Activated CD8-positive, alpha-beta T cell treated with anti-CD3 and anti-CD28 coated beads for 36 hours (primary cell): Measurements from ENCODE around the gene STK10. TPM values are rescaled to one million over a fixed set of nuclear protein-coding genes. Genes with fewer than 3 reads are reported as not detected.

ENCODE experiments used
- ATAC-seq: fragments of 200-7000 bp; cut with Tn5 transposase; one replicate; pipeline ENCODE4 v1.10.0; 2021; ENCODE audit warnings: mild to moderate bottlenecking, moderate library complexity
- CTCF ChIA-PET: fragments of 350-600 bp; sonication (Branson Sonifier 250); formaldehyde crosslinking; loops from one replicate; lab custom pipeline; 2021; ENCODE audit warnings: antibody characterized with exemption; lab: Charles Lee
- POLR2A ChIA-PET: fragments of 350-600 bp; sonication (Branson Sonifier 250); formaldehyde crosslinking; loops from one replicate; lab custom pipeline; 2021; ENCODE audit warnings: antibody characterized with exemption; lab: Charles Lee
- DNase-seq: peaks from one replicate; pipeline ENCODE4 v3.0.0-alpha.2; 2020
- H3K27ac Mint-ChIP-seq: one replicate; pipeline ENCODE4 v1.8.0; 2021; ENCODE audit warnings: mild to moderate bottlenecking, mixed read lengths
- H3K27me3 Mint-ChIP-seq: one replicate; pipeline ENCODE4 v1.8.0; 2021; ENCODE audit warnings: mixed read lengths
- H3K36me3 Mint-ChIP-seq: one replicate; pipeline ENCODE4 v1.8.0; 2021; ENCODE audit warnings: low read depth, mixed read lengths
- H3K4me1 Mint-ChIP-seq: one replicate; pipeline ENCODE4 v1.8.0; 2021; ENCODE audit warnings: low read depth, mixed read lengths
- H3K4me3 Mint-ChIP-seq: one replicate; pipeline ENCODE4 v1.8.0; 2021; ENCODE audit warnings: mild to moderate bottlenecking, moderate library complexity, mixed read lengths
- H3K9me3 Mint-ChIP-seq: one replicate; pipeline ENCODE4 v1.8.0; 2021; ENCODE audit warnings: mixed read lengths
- intact Hi-C: fragments of 100-400 bp; cut with micrococcal nuclease; formaldehyde crosslinking; loops from one replicate; pipeline ENCODE4 v1.10.0; 2022
- total RNA-seq, 2 experiments: library from RNA; stranded (reverse); gene quantifications; one replicate each; pipeline ENCODE4 v1.2.3, GENCODE V29; 2021
- TF ChIP-seq, protein P1 (sequence below): fragments of 200-600 bp; IDR thresholded peaks from one replicate; pipeline ENCODE4 v1.8.0; 2022; ENCODE audit warnings: antibody characterized with exemption, mild to moderate bottlenecking

The STK10 gene
- total RNA-seq, 2 experiments from 2014 or later = 142 to 143 TPM

DNA sequence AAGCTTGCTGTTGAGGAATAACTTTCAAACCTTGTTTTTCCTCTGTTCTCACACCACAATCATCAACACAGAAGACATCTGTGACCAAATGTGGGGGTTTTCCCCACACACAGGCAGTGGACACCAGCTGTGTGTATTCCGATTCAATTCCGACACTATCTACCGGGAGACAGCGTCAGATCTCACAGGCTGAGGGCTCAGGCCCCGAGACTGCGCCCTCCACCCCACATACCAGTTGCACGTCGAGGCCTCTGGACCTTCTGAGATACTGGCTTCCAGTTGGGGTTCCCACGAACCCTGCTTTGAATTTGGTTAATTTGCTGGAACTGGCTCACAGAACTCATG is 41.3 kb downstream of the STK10 start:
- H3K36me3 Mint-ChIP-seq = peaks cover 24% of the 10 kb centered on the region

DNA sequence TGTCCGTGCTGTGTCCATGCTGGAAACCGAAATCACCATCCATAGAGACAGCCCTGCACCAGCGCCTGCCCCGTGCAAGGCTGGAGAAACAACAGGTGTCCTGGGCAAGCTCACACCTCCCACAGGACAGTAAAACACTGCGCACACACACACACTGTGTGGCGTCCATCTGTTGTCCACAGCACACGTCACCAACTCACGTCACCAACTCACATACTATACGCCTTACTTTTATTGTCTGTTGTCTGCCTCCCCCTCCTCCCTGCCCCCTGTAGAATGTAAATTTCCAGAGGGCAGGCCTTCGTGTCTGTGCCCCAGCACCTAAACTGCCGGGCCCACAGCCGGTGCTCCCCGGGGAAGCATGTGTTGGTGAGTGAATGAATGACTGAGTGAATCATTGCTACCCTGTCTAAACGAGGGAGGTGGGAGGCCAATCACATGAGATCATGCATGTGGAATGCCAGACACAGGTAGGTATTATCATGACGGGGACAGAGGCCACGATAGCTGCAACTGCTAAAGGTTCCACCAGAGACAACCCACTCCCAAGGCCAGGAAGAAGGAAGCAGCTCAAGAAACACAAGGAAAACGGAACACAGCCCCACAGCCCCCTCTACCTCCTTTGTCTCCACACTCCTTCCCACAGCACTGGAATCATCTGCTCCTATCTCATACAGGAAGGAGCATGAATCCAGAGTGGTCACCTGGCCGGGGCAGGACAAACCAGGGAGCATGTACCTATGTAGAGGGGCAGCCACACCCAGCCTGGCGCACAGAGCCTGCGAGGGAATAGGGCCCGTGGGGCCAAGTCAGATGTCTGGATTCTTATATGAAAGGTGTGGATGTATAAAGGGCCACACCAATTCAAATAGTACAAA is 41.9 kb downstream of the STK10 start:
- Mint-ChIP-seq H3K27ac (peak overlapping the region; percentile 53), H3K36me3 (peaks cover 18% of the 10 kb centered on the region), H3K4me3 (no peak overlapping the region), H3K27me3 (no peaks in the 10 kb centered on the region), H3K4me1 (peaks cover 76% of the 10 kb centered on the region), H3K9me3 (no peaks in the 10 kb centered on the region)
- POLR2A ChIA-PET = no interaction called here
- TF ChIP-seq, protein P1, sequence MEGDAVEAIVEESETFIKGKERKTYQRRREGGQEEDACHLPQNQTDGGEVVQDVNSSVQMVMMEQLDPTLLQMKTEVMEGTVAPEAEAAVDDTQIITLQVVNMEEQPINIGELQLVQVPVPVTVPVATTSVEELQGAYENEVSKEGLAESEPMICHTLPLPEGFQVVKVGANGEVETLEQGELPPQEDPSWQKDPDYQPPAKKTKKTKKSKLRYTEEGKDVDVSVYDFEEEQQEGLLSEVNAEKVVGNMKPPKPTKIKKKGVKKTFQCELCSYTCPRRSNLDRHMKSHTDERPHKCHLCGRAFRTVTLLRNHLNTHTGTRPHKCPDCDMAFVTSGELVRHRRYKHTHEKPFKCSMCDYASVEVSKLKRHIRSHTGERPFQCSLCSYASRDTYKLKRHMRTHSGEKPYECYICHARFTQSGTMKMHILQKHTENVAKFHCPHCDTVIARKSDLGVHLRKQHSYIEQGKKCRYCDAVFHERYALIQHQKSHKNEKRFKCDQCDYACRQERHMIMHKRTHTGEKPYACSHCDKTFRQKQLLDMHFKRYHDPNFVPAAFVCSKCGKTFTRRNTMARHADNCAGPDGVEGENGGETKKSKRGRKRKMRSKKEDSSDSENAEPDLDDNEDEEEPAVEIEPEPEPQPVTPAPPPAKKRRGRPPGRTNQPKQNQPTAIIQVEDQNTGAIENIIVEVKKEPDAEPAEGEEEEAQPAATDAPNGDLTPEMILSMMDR = no peak
- ATAC-seq (no peak), DNase-seq (no peak)
- intact Hi-C loops = no loop called here
- CTCF ChIA-PET = no interaction called here

More for the DNA sequence above, 41.3 kb downstream of the STK10 start:
- Mint-ChIP-seq H3K27ac (peak overlapping the region; percentile 66), H3K4me1 (peaks cover 74% of the 10 kb centered on the region), H3K9me3 (no peaks in the 10 kb centered on the region), H3K27me3 (no peaks in the 10 kb centered on the region), H3K4me3 (no peak overlapping the region)
- TF ChIP-seq, protein P1 = no peak
- intact Hi-C loops = no loop called here
- DNase-seq = no peak
- CTCF ChIA-PET = no interaction called here
- no peak for ATAC-seq
- POLR2A ChIA-PET = interaction anchor here (0.6 kb wide), 1 partner anchor 83 kb away, joined by 3 read pairs; no protein-coding TSS in a partner anchor

DNA sequence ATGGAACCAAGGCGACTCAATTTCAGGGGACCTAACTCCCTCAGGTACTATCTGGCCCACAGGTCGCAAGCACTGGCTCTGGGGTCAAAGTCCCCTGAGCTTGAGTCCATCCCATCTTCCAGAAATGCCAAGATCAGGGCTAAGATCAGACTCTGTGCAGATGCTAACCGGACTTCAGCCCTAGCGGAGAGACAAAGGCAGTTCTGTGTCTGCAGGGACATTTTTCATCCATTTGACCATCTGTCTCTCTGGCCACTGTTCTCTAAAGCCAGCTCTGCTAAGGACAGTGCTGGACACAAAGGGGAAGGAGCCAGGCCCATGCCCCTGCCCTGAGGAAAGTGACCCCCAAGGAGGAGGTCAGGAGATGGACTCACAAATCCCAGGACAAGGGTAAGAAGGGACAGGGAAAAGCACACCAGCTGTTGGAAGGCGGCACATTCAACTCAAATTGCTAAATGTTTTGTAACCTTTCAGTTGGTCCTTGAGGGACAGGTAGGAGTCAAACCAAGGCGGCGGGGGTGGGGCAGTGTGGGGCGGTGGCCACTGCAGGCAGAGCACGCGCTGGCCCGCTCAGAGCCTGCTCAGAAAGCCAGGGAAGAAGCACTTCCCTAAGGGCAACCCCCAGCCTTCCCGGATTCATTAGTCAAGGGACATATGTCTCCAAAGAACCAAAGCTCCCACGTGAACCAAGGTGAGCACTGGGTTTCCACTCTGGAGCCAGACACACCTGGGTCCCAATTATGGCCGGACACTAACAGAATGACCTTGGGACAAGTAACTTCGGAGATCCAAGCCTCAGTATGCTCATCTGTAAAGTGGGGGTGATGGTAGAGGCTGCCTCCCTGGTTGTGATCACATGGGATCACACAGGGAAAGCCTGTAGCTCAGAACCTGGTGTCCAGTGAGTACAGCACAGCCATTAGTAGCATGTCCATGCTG is 42.8 kb downstream of the STK10 start:
- intact Hi-C loops = no loop called here
- ChIA-PET POLR2A (interaction anchor here (0.9 kb wide), 2 partner anchors 11 to 16 kb away, joined by 3 read pairs; no protein-coding TSS in a partner anchor), CTCF (no interaction called here)
- peak overlapping the region; percentile 70 for H3K27ac Mint-ChIP-seq
- TF ChIP-seq, protein P1 = no peak
- H3K27me3 Mint-ChIP-seq = no peaks in the 10 kb centered on the region
- no peak for ATAC-seq
- no peak overlapping the region for H3K4me3 Mint-ChIP-seq
- H3K36me3 Mint-ChIP-seq = peaks cover 15% of the 10 kb centered on the region
- H3K4me1 Mint-ChIP-seq = peaks cover 73% of the 10 kb centered on the region
- H3K9me3 Mint-ChIP-seq = no peaks in the 10 kb centered on the region
- no peak for DNase-seq

DNA sequence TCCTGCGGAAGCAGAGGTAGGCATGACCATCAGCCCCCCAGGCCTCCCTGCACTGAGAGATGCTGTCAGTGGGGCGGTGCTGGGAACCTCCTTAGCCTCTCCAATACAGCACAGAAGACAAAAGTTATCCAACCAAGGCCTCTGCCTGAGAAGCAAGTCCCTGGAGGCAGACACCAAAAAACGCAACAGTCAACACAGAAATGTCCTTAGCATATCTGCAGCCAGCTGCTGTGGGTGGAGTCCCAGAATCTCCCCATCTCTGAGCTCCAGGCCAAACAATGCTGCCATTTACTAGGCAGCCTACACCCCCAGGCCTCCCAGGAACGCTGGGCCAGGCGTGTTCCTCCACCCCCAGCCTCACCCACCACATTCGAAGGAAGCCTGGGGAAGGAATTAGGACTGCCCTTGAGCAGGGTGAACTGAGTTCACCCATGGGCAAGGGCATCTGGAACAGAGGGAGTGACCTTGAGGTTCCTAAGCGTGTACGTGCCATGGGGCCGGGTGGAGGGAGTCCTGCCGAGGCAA is 43.7 kb downstream of the STK10 start:
- H3K27ac Mint-ChIP-seq = peak overlapping the region; percentile 70
- intact Hi-C loops = no loop called here
- ChIA-PET POLR2A (interaction anchor here (0.9 kb wide), 2 partner anchors 12 to 17 kb away, joined by 3 read pairs; no protein-coding TSS in a partner anchor), CTCF (no interaction called here)
- DNase-seq = no peak
- no peak for ATAC-seq
- no peaks in the 10 kb centered on the region for H3K27me3 Mint-ChIP-seq
- no peaks in the 10 kb centered on the region for H3K9me3 Mint-ChIP-seq
- H3K4me3 Mint-ChIP-seq = no peak overlapping the region
- peaks cover 23% of the 10 kb centered on the region for H3K36me3 Mint-ChIP-seq
- peaks cover 77% of the 10 kb centered on the region for H3K4me1 Mint-ChIP-seq
- TF ChIP-seq, protein P1 = no peak
